Effector memory CD8-positive, alpha-beta T cell (primary cell): ENCODE measurements around the gene HARBI1.

Source experiments
- ATAC-seq: fragments of 150-1000 bp; cut with Tn5 transposase; replicated peaks from 2 replicates; pipeline ENCODE4 v1.10.0; 2021; ENCODE audit warnings: mild to moderate bottlenecking, moderate library complexity
- DNase-seq, 3 experiments: peaks; one replicate each; pipeline ENCODE4 v3.0.0; 2021
- H3K27ac Mint-ChIP-seq, 2 donors: one replicate each; pipeline ENCODE4 v1.8.0; 2022; ENCODE audit warnings: mild to moderate bottlenecking in 2 of 2, mixed read lengths in 2 of 2, moderate library complexity in 2 of 2
- H3K27me3 Mint-ChIP-seq, 2 donors: one replicate each; pipeline ENCODE4 v1.8.0; 2022; ENCODE audit warnings: mixed read lengths in 2 of 2
- H3K36me3 Mint-ChIP-seq: one replicate; pipeline ENCODE4 v1.8.0; 2022; ENCODE audit warnings: mild to moderate bottlenecking, moderate library complexity, mixed read lengths; ENCODE audit not compliant: insufficient read depth
- H3K4me1 Mint-ChIP-seq, 2 donors: one replicate each; pipeline ENCODE4 v1.8.0; 2022; ENCODE audit warnings: low read depth in 2 of 2, mixed read lengths in 2 of 2
- H3K4me3 Mint-ChIP-seq, 2 donors: one replicate each; pipeline ENCODE4 v1.8.0; 2022; ENCODE audit warnings: mild to moderate bottlenecking in 2 of 2, mixed read lengths in 2 of 2, moderate library complexity in 2 of 2
- H3K9me3 Mint-ChIP-seq, 2 donors: one replicate each; pipeline ENCODE4 v1.8.0; 2022; ENCODE audit warnings: mixed read lengths in 2 of 2
- total RNA-seq, 9 experiments: gene quantifications; one replicate each; lab custom pipeline; 2026; lab: John Stamatoyannopoulos, UW

HARBI1 gene, protein sequence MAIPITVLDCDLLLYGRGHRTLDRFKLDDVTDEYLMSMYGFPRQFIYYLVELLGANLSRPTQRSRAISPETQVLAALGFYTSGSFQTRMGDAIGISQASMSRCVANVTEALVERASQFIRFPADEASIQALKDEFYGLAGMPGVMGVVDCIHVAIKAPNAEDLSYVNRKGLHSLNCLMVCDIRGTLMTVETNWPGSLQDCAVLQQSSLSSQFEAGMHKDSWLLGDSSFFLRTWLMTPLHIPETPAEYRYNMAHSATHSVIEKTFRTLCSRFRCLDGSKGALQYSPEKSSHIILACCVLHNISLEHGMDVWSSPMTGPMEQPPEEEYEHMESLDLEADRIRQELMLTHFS
- total RNA-seq: 4.7 to 10.0 (median 6.5) reads per million in 9 experiments

DNA sequence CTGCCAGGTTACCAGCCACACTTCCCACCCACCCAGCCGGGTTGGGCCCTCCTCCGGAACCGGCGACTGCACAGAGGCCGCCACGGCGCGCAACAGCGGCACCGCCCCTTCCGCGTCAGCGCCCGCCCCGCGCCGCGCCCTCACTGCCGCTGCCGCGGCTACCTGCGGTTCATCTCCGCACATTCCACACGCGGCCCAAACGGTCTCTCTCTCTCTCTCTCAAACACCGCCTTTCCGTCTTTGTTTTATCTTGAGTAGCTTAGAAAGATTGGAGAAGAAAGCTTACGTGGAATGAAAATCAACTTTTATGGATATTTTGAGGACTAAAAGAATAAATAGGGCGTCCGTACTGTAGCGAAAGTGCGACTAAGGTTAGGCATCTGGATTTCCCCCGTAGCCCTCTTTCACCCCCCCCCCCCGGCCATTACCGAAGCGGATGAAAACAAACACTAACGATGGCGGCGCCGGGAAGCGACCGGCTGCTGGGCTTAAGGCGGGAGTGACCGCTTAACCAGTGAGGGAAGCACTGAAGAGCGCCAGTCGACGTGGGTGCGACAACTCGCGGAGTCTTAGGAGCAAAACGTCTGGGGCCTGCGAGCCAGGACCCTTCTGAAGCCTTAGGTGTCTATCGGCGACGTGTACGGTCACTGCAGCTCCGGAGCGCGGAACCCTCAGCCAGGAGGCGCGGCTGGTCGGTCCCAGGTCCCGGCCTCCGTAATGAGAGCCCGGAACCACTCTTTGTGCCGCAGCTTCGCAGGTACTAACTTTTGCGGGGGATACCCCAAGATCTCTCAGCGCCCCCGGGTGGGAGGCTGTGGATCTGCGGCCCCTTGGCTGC is at the start of gene HARBI1, which contains the start of gene ATG13:
Gene HARBI1 (minus strand): TSS at position 94 of the 838 bp plus-strand sequence. CDS start 990 bp downstream, outside the sequence.
Gene ATG13 (plus strand): TSS at position 420 of the 838 bp plus-strand sequence. CDS start 26,739 bp downstream, outside the sequence.
- peak within 1 kb of the TSS; percentile 90 to 97 for H3K4me3 Mint-ChIP-seq
- no peaks in the 10 kb centered on the region for H3K27me3 Mint-ChIP-seq
- peak within 1 kb of the TSS; percentile 99 to 100 for H3K27ac Mint-ChIP-seq
- peaks cover 38% of the 10 kb centered on the region for H3K36me3 Mint-ChIP-seq
- ATAC-seq (peak; percentile 92), DNase-seq (peak; percentile 90 to 93 (median 92))
- H3K9me3 Mint-ChIP-seq: no peaks in the 10 kb centered on the region
- peaks cover 28 to 31% of the 10 kb centered on the region in 2 donors for H3K4me1 Mint-ChIP-seq

DNA sequence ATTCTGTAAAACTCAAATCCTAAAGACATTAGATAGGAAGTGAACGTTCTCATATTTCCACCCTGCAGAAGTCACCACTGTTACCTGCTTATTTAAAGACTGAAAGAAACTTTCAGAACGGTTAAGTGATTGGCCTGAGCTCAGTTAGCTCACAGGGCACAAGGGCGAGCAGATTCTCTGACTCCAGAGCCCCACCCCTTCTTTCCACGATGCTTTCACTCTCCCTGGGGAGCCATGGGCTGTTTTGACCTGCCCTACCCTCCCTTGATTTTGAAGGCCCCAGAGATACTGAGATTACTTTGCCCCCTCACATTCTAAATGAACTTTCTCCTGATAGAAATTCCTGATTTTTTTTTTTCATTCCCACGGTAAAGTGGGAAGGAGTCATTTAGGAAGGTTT is 49.5 kb upstream of the HARBI1 start:
- peak overlapping the region; percentile 65 to 70 for H3K27ac Mint-ChIP-seq
- no peak overlapping the region for H3K4me3 Mint-ChIP-seq
- no peaks in the 10 kb centered on the region for H3K27me3 Mint-ChIP-seq
- DNase-seq (no peak), ATAC-seq (no peak)
- no peaks in the 10 kb centered on the region for H3K9me3 Mint-ChIP-seq
- H3K4me1 Mint-ChIP-seq: peaks cover 17 to 20% of the 10 kb centered on the region in 2 donors
- peaks cover 67% of the 10 kb centered on the region for H3K36me3 Mint-ChIP-seq

DNA sequence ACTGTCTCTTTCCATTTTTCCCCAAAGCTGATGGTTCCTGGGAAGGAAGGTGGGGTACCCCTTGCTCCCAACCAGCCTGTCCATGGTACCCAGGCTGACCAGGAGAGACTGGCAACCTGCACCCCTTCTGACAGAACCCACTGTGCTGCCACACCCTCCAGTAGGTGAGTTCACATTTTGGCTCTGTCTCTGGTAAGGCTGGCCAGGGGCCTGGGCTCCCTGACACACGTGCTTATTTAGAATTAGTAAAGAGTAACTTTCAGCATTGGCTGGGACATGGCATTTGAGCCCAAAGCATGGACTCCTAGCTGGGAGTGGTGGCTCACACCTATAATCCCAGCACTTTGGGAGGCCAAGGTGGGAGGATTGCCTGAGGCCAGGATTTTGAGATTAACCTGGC is 48.3 kb upstream of the HARBI1 start:
- H3K27ac Mint-ChIP-seq: no peak overlapping the region
- H3K4me1 Mint-ChIP-seq: peaks cover 10 to 12% of the 10 kb centered on the region in 2 donors
- ATAC-seq (no peak), DNase-seq (no peak)
- no peaks in the 10 kb centered on the region for H3K27me3 Mint-ChIP-seq
- no peaks in the 10 kb centered on the region for H3K9me3 Mint-ChIP-seq
- no peak overlapping the region for H3K4me3 Mint-ChIP-seq
- peaks cover 71% of the 10 kb centered on the region for H3K36me3 Mint-ChIP-seq

DNA sequence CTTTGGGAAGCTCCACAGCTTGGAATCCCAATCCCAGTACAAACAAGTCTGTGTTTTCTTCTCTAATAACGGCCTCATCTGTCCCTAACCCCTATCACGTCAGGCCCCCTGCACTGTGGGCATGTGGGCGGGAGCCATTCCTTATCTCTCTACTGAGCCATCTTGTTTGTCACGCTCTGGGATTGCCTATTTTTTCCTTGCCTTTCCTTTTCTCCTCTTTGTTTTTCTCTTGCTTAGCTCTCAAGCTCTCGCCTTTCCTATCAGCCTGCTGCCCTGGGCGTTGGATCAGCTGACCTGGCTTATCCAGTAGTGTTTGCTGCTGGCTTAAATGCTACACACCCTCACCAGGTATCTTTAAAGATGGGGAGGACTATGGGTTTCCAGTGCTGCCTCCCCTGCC is 47.6 kb upstream of the HARBI1 start:
- DNase-seq (no peak), ATAC-seq (no peak)
- H3K27me3 Mint-ChIP-seq: no peaks in the 10 kb centered on the region
- H3K4me3 Mint-ChIP-seq: no peak overlapping the region
- H3K27ac Mint-ChIP-seq: peak overlapping the region in 1 of 2 donors; percentile 30
- H3K4me1 Mint-ChIP-seq: peaks cover 5 to 6% of the 10 kb centered on the region in 2 donors
- H3K9me3 Mint-ChIP-seq: no peaks in the 10 kb centered on the region
- peaks cover 73% of the 10 kb centered on the region for H3K36me3 Mint-ChIP-seq

DNA sequence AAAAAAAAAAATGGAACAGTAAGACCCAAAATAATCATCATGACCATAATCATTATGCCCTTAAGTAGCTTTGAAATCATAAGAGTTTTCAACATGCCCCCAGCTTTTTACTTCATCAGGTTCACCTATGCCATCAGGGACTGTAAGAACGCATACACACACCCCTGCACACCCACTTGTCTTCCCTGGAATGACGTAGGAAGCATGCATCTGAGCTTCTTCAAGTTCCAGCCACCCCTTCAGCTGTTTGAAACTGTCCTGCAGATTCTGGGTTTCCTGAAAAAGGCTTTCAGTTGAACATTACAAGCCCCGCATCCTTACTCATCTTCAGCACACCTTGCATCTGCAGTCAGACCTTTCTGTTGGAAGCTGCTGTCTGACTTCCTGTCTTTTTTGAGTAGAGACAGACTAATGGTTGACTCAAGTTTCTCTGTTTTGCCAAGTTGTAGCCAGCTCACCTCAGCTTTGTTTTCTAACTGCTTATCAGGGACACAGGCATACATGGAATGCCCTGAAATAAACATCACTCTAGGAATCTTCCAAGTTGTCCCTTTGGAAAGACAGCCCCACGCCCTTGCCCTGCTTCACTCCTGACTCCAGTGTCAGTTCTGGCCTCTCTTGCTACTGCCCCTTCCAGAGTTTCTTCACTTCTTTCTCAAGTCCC is 46.4 kb upstream of the HARBI1 start:
- H3K36me3 Mint-ChIP-seq: peaks cover 84% of the 10 kb centered on the region
- no peaks in the 10 kb centered on the region for H3K9me3 Mint-ChIP-seq
- no peaks in the 10 kb centered on the region for H3K27me3 Mint-ChIP-seq
- H3K4me1 Mint-ChIP-seq: peaks cover 0 to 2% of the 10 kb centered on the region in 2 donors
- no peak for ATAC-seq
- DNase-seq: no peak
- no peak overlapping the region for H3K4me3 Mint-ChIP-seq
- peak overlapping the region in 1 of 2 donors; percentile 83 for H3K27ac Mint-ChIP-seq

DNA sequence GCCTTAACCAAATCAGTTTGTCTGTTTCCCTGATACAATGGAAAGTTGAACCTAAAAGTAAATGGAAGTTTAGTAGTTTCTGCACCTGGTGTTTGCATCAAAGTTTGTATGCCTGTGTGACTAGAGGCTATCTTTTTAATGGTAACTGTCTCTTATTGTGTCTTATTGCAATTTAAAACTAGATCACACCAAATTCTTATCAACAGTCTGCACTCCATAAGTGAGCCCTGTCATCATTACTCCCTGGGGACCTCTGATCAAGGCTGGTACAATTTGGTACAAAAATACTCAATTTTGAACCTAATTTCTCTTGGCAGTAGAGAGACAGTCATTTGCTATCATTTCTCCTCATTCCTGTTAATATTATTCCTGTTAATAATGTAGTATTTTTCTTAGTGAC is 45.3 kb upstream of the HARBI1 start:
- peaks cover 95% of the 10 kb centered on the region for H3K36me3 Mint-ChIP-seq
- no peak overlapping the region for H3K4me3 Mint-ChIP-seq
- H3K9me3 Mint-ChIP-seq: no peaks in the 10 kb centered on the region
- peaks cover 0 to 2% of the 10 kb centered on the region in 2 donors for H3K4me1 Mint-ChIP-seq
- ATAC-seq: no peak
- H3K27ac Mint-ChIP-seq: no peak overlapping the region
- no peaks in the 10 kb centered on the region for H3K27me3 Mint-ChIP-seq
- DNase-seq: no peak

DNA sequence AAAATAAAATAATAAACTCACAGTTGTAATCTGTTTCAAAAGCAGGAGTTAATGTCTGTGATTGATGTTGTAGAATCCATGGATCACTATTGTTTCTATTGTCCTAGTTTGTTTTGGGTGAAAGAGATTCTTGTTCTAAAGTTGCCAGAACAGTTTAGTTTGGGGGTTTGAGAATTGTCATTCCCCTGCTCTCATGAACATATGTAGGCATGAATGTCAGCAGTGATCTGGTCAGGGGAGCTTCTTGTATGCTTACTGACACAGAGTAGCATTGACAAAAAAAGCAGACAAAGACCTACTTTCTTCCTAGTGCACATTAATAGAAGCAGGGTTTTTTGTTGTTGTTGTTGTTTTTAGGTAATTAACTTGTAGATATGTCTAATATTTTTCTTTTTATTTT is 44.8 kb upstream of the HARBI1 start:
- Mint-ChIP-seq H3K27ac (no peak overlapping the region), H3K36me3 (peaks cover 95% of the 10 kb centered on the region), H3K9me3 (no peaks in the 10 kb centered on the region), H3K4me3 (no peak overlapping the region), H3K27me3 (no peaks in the 10 kb centered on the region), H3K4me1 (peaks cover 0 to 2% of the 10 kb centered on the region in 2 donors)
- DNase-seq (no peak), ATAC-seq (no peak)

DNA sequence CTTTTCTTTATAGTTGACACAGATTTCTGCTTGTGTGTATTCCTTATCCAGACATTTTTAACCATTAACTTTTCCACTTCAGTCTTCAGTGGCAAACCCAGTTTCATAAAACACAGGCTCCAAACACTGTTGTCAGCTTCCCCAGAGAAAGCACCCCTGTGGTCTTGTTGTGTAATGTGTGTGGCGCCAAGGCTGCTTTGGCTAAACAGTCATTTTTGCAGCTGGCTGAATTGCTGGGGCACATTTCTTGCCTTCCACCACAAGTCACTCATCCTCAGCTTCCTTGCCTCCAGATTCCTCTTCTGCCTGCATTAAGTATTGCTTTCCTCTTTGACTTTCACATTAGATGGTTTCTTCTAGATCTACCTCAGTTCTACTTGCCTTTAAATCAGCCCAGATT is 42.9 kb upstream of the HARBI1 start:
- DNase-seq (no peak), ATAC-seq (no peak)
- Mint-ChIP-seq H3K36me3 (peaks cover 93% of the 10 kb centered on the region), H3K27me3 (no peaks in the 10 kb centered on the region), H3K27ac (peak overlapping the region in 1 of 2 donors; percentile 32), H3K4me3 (no peak overlapping the region), H3K4me1 (peaks cover 0 to 2% of the 10 kb centered on the region in 2 donors), H3K9me3 (no peaks in the 10 kb centered on the region)

DNA sequence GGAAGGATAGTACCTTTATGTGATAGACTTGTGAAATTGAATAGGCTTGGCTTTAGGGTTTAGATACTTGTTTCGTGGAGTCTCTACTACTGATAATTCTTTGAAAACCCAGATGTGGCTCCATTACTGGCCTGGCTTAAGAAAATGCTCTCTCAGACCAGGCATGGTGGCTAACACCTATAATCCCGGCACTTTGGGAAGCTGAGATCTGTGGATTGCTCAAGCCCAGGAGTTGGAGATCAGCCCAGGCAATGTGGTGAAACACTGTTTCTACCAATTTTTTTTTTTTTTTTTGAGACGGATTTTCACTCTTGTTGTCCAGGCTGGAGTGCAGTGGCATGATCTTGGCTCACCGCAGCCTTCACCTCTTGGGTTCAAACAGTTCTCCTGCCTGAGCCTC is 41.2 kb upstream of the HARBI1 start:
- Mint-ChIP-seq H3K36me3 (peaks cover 90% of the 10 kb centered on the region), H3K4me1 (no peaks in the 10 kb centered on the region), H3K27ac (peak overlapping the region in 1 of 2 donors; percentile 49)

DNA sequence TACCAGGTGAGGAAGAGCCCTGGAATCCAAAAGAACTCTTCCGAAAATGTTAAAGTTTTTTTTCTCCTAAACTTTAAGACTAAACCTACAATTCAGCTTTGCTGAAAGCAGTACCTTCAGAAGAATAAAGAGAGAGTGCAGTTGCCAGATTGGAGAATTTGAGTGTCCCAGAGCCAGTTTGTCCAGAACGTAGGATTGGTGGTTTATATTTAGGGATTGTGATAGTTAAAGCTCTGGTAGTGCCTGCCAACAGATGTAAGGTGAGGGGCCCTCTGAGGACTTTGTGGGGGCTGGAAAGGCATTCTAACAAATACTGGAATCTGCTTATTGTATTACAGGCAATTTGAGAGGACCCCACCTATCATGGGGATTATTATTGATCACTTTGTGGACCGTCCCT is 40.2 kb upstream of the HARBI1 start:
- Mint-ChIP-seq H3K4me3 (no peak overlapping the region), H3K9me3 (no peaks in the 10 kb centered on the region), H3K4me1 (no peaks in the 10 kb centered on the region), H3K27ac (peak overlapping the region in 1 of 2 donors; percentile 7), H3K36me3 (peaks cover 91% of the 10 kb centered on the region), H3K27me3 (no peaks in the 10 kb centered on the region)
- no peak for ATAC-seq
- DNase-seq: no peak

More for the DNA sequence above, 41.2 kb upstream of the HARBI1 start:
- DNase-seq: no peak
- Mint-ChIP-seq H3K9me3 (no peaks in the 10 kb centered on the region), H3K27me3 (no peaks in the 10 kb centered on the region), H3K4me3 (no peak overlapping the region)
- ATAC-seq: no peak

DNA sequence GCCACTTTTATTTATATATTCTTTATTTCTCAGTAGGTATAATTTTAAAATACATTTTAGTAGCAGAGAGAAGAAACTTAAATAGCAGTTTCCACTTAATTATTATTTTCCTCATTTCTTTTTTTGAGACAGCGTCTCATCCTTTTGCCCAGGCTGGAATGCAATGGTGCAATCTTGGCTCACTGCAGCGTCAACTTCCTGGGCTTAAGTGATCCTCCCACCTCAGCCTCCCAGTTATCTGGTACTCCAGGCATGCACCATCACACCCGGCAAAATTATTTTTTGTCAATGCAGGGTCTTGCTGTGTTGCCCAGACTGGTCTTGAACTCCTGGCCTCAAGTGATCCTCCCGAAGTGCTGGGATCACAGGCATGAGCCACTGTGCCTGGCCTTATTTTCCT is 38.6 kb upstream of the HARBI1 start:
- Mint-ChIP-seq H3K4me3 (no peak overlapping the region), H3K36me3 (peaks cover 92% of the 10 kb centered on the region), H3K4me1 (no peaks in the 10 kb centered on the region), H3K9me3 (no peaks in the 10 kb centered on the region), H3K27ac (peak overlapping the region in 1 of 2 donors; percentile 58), H3K27me3 (no peaks in the 10 kb centered on the region)
- ATAC-seq (no peak), DNase-seq (no peak)

DNA sequence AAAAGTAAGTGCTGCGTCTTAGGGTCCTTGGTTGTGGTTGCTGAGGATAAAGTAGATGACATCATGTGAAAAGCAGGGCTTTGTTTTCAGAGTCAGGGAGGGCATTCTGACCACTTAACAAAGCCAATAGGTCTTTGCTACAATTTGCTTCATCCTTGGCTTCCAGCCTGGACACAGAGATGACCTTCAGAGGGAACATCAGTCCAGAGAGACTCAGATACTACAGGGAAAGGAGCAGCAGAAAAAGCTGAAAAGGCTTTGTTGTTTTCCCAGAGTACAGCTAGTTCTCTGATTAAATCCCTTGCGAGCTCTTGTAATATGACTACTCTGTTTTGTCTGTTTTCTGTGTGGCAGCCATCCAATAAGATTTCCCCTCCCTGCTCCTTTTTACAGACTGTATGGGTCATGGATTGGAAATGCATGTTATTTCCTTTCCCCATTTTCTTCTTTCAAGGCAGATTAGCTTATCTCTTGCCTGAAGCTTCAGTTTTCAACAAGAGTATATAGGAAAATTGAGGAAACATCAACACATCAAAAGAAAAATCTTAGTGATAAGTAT is 32.2 kb upstream of the HARBI1 start:
- no peaks in the 10 kb centered on the region for H3K4me1 Mint-ChIP-seq
- H3K9me3 Mint-ChIP-seq: no peaks in the 10 kb centered on the region
- H3K4me3 Mint-ChIP-seq: no peak overlapping the region
- no peaks in the 10 kb centered on the region for H3K27me3 Mint-ChIP-seq
- H3K27ac Mint-ChIP-seq: no peak overlapping the region
- DNase-seq (no peak), ATAC-seq (no peak)
- H3K36me3 Mint-ChIP-seq: peaks cover 88% of the 10 kb centered on the region

DNA sequence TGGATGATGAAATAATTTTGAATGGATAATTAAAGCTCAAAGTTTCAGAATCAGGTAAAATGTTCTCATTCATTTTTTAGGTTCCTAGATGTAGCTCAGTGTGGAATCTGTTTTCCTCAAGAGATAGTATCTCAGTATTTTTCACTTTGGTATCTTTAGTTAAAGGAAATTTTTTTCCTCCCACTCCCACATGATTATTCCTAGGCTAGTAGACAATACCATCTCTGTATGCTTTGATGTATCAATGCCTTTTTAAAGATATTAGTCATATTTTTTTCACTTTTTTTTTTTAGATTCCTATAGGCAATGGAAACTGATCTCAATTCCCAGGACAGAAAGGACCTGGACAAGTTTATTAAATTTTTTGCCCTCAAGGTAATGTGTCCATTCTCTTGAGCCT is 27.0 kb upstream of the HARBI1 start:
- Mint-ChIP-seq H3K4me1 (peaks cover 9 to 21% of the 10 kb centered on the region in 2 donors), H3K36me3 (peaks cover 78% of the 10 kb centered on the region), H3K4me3 (no peak overlapping the region), H3K27me3 (no peaks in the 10 kb centered on the region), H3K9me3 (no peaks in the 10 kb centered on the region), H3K27ac (no peak overlapping the region)
- ATAC-seq: no peak
- no peak for DNase-seq
